ENCODE data around the gene PLXNA4.

PLXNA4 gene

GRCh38 chr7:132422502-132423111 lies 153.7 kb downstream of the PLXNA4 start:
- no peaks in the 10 kb centered on the region for H3K36me3 ChIP-seq (ENCODE audit: insufficient read depth, low read length)

DNA sequence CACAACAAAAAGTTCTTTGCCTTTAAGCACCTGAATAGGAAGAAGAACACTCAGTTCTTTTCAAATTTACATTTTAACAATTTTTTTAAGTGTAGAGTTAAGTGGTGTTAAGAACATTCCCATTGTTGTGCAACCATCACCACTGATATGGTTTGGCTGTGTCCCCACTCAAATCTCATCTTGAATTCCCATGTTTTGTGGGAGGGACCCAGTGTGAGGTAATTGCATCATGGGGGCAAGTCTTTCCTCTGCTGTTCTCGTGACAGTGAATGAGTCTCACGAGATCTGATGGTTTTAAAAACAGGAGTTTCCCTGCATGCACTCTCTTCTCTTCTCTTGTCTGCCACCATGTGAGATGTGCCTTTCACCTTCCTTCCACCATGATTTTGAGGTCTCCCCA lies 155.7 kb downstream of the PLXNA4 start:
- no peak overlapping the region for H3K4me3 ChIP-seq (ENCODE audit: low read length)
- H3K9ac ChIP-seq (ENCODE audit: low read depth, low read length): no peak overlapping the region
- H3K4me1 ChIP-seq (ENCODE audit: insufficient read depth, low read length): peaks cover 9% of the 10 kb centered on the region
- no peaks in the 10 kb centered on the region for H3K36me3 ChIP-seq (ENCODE audit: insufficient read depth, low read length)
- WGBS: 94% methylated on average over 2 of the region's 2 CpGs
- no peaks in the 10 kb centered on the region for H3K27me3 ChIP-seq (ENCODE audit: insufficient read depth, low read length)
- H3K9me3 ChIP-seq (ENCODE audit: insufficient read depth, low read depth, low read length): no peaks in the 10 kb centered on the region
- no peak overlapping the region for H3K27ac ChIP-seq (ENCODE audit: low read depth, low read length)

More at GRCh38 chr7:132422502-132423111, 153.7 kb downstream of the PLXNA4 start:
- 94% methylated on average over 12 of the region's 12 CpGs for WGBS
- no peaks in the 10 kb centered on the region for H3K9me3 ChIP-seq (ENCODE audit: insufficient read depth, low read depth, low read length)
- H3K27ac ChIP-seq (ENCODE audit: low read depth, low read length): no peak overlapping the region
- peaks cover 11% of the 10 kb centered on the region for H3K4me1 ChIP-seq (ENCODE audit: insufficient read depth, low read length)
- no peak overlapping the region for H3K9ac ChIP-seq (ENCODE audit: low read depth, low read length)
- H3K4me3 ChIP-seq (ENCODE audit: low read length): no peak overlapping the region
- no peaks in the 10 kb centered on the region for H3K27me3 ChIP-seq (ENCODE audit: insufficient read depth, low read length)

DNA sequence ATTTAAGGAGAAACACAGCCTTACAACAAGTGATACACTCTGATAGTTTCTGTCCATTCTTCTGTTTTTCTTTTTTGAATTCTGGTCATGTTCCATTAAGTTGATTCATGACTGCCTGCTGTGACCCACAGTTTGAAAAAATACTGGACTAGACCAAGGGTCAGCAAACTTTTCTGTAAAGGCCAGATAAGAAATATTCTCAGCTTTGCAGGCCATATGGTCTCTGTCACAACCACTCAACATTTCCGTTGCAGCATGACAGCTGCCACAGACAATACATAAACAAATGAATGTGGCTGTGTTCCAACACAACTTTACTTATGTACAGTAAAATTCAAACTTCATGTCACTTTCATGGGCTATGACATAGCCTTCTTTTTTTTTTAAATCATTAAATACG lies 156.7 kb downstream of the PLXNA4 start:
- Histone ChIP-seq H3K9me3 (ENCODE audit: insufficient read depth, low read depth, low read length) (no peaks in the 10 kb centered on the region), H3K4me1 (ENCODE audit: insufficient read depth, low read length) (0 out of 2 replicates have a peak, but pooled peaks cover 3% of the 10 kb centered on the region), H3K9ac (ENCODE audit: low read depth, low read length) (no peak overlapping the region), H3K36me3 (ENCODE audit: insufficient read depth, low read length) (no peaks in the 10 kb centered on the region), H3K27me3 (ENCODE audit: insufficient read depth, low read length) (no peaks in the 10 kb centered on the region), H3K4me3 (ENCODE audit: low read length) (no peak overlapping the region), H3K27ac (ENCODE audit: low read depth, low read length) (no peak overlapping the region)
- 95% methylated on average over 2 of the region's 2 CpGs for WGBS

GRCh38 chr7:132418840-132419239 lies 157.4 kb downstream of the PLXNA4 start:
- Histone ChIP-seq H3K36me3 (ENCODE audit: insufficient read depth, low read length) (no peaks in the 10 kb centered on the region), H3K27ac (ENCODE audit: low read depth, low read length) (no peak overlapping the region), H3K27me3 (ENCODE audit: insufficient read depth, low read length) (no peaks in the 10 kb centered on the region), H3K4me1 (ENCODE audit: insufficient read depth, low read length) (no peaks in the 10 kb centered on the region), H3K4me3 (ENCODE audit: low read length) (no peak overlapping the region), H3K9ac (ENCODE audit: low read depth, low read length) (no peak overlapping the region), H3K9me3 (ENCODE audit: insufficient read depth, low read depth, low read length) (no peaks in the 10 kb centered on the region)
- 92% methylated on average over 6 of the region's 6 CpGs for WGBS

DNA sequence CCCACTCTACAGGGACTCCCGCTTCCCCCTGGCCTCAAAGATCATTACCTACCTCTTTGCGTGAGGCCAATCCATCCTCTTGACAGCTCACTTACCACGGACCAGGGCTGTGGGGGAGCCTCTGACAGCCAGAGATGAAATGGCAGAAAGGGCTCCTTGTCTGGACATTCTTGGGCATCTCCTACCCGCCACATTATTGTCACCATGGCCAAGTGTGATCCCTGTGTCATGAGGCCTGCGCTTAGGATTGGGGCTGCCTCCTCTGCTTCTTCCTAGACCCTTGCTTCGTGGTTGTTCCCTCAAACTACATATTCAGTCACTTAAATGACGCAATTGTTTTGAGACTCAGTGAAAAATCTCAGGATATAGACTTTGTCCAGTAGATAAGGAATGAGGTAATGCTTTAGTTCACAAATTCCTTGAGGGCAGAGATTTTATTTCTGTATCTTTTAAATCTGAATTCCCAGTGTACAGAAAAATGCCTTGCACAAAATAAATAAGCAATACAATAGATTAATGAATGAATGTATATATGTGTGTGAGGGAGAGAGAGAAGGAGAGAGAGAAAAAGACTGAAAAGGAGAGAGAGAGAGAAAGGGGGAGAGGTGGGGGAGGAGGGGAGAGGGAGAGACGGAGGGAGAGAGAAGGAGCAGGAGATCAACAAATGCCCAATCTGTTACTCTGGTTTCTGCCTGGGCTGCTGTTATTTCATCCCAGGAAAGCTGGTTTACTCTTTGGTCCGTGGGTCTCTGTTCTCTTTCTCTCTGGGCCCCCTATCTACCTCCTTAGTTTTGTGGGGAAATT lies 159.0 kb downstream of the PLXNA4 start:
- 89% methylated on average over 9 of the region's 9 CpGs for WGBS

GRCh38 chr7:132416395-132416794 lies 159.9 kb downstream of the PLXNA4 start:
- Histone ChIP-seq H3K27me3 (ENCODE audit: insufficient read depth, low read length) (no peaks in the 10 kb centered on the region), H3K4me1 (ENCODE audit: insufficient read depth, low read length) (no peaks in the 10 kb centered on the region), H3K4me3 (ENCODE audit: low read length) (no peak overlapping the region), H3K36me3 (ENCODE audit: insufficient read depth, low read length) (no peaks in the 10 kb centered on the region), H3K9me3 (ENCODE audit: insufficient read depth, low read depth, low read length) (no peaks in the 10 kb centered on the region), H3K9ac (ENCODE audit: low read depth, low read length) (no peak overlapping the region), H3K27ac (ENCODE audit: low read depth, low read length) (no peak overlapping the region)
- WGBS: 78% methylated on average over 2 of the region's 2 CpGs

More for the DNA sequence above, 159.0 kb downstream of the PLXNA4 start:
- Histone ChIP-seq H3K4me3 (ENCODE audit: low read length) (no peak overlapping the region), H3K27me3 (ENCODE audit: insufficient read depth, low read length) (no peaks in the 10 kb centered on the region), H3K9ac (ENCODE audit: low read depth, low read length) (no peak overlapping the region), H3K27ac (ENCODE audit: low read depth, low read length) (no peak overlapping the region), H3K4me1 (ENCODE audit: insufficient read depth, low read length) (no peaks in the 10 kb centered on the region), H3K36me3 (ENCODE audit: insufficient read depth, low read length) (no peaks in the 10 kb centered on the region), H3K9me3 (ENCODE audit: insufficient read depth, low read depth, low read length) (no peaks in the 10 kb centered on the region)

DNA sequence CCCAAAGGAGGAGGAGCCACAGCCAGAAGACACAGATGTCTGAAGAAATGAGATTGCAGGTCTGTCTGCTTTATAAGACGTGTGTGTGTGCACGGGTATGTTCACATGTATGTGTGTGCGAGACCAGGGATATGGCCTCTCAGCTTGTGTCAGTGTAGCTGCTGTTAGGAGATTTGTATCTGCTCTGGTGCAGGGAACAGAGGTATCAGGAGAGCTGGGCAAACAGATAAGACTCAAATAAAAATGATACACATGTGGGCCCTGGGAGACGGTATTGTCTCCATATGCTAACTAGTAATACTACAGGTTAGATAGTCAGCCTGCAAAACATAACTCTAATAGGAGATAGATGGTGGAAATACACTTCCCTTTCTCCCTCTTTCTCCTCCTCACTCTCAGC lies 161.0 kb downstream of the PLXNA4 start:
- Histone ChIP-seq H3K27ac (ENCODE audit: low read depth, low read length) (no peak overlapping the region), H3K9ac (ENCODE audit: low read depth, low read length) (no peak overlapping the region), H3K9me3 (ENCODE audit: insufficient read depth, low read depth, low read length) (no peaks in the 10 kb centered on the region), H3K36me3 (ENCODE audit: insufficient read depth, low read length) (no peaks in the 10 kb centered on the region), H3K27me3 (ENCODE audit: insufficient read depth, low read length) (no peaks in the 10 kb centered on the region), H3K4me1 (ENCODE audit: insufficient read depth, low read length) (no peaks in the 10 kb centered on the region), H3K4me3 (ENCODE audit: low read length) (no peak overlapping the region)
- WGBS: 94% methylated on average over 3 of the region's 4 CpGs

DNA sequence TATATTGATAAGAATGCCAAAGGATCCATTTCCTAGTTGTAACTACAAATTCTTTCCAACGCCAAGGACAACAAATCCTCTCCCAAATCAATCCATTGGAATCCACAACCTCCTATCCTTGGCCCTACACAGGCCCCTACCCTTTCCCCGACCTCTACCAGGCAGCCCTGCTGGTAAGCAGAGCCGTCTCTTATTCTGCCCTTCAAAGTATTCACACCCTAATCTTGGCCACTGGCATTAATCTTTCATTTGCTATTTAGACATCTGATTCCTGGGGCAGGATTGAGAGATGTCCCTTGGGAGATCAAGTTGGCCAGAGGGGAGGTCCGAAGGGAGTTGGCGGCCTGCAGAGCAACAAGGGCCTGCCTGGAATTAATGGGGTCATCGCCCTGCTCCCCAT lies 161.4 kb downstream of the PLXNA4 start:
- H3K27ac ChIP-seq (ENCODE audit: low read depth, low read length): no peak overlapping the region
- no peaks in the 10 kb centered on the region for H3K4me1 ChIP-seq (ENCODE audit: insufficient read depth, low read length)
- no peaks in the 10 kb centered on the region for H3K27me3 ChIP-seq (ENCODE audit: insufficient read depth, low read length)
- no peaks in the 10 kb centered on the region for H3K9me3 ChIP-seq (ENCODE audit: insufficient read depth, low read depth, low read length)
- H3K36me3 ChIP-seq (ENCODE audit: insufficient read depth, low read length): no peaks in the 10 kb centered on the region
- no peak overlapping the region for H3K9ac ChIP-seq (ENCODE audit: low read depth, low read length)
- WGBS: 94% methylated on average over 6 of the region's 6 CpGs
- H3K4me3 ChIP-seq (ENCODE audit: low read length): no peak overlapping the region

DNA sequence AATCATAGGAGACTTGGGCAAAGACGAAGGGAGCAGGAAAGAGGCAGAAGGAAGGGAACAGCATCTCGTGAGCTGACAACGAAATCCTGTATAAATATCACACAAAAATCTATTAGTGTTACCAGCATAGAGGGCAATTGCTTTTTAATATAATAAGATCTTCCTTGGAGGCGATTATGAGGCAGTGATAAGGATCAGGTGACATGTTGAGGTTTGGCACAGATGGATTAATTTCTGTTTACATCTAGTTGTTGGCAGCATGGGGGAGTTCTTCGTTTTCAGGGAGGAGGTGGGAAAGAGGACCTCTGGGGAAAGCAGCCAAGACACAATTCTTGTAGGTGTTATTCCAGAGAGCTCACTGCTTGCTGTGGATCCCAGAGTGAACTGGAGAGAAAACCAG lies 163.8 kb downstream of the PLXNA4 start:
- H3K27me3 ChIP-seq (ENCODE audit: insufficient read depth, low read length): no peaks in the 10 kb centered on the region
- H3K4me1 ChIP-seq (ENCODE audit: insufficient read depth, low read length): no peaks in the 10 kb centered on the region
- WGBS: 93% methylated on average over 3 of the region's 5 CpGs
- no peak overlapping the region for H3K4me3 ChIP-seq (ENCODE audit: low read length)
- no peaks in the 10 kb centered on the region for H3K9me3 ChIP-seq (ENCODE audit: insufficient read depth, low read depth, low read length)
- H3K36me3 ChIP-seq (ENCODE audit: insufficient read depth, low read length): no peaks in the 10 kb centered on the region
- no peak overlapping the region for H3K9ac ChIP-seq (ENCODE audit: low read depth, low read length)
- no peak overlapping the region for H3K27ac ChIP-seq (ENCODE audit: low read depth, low read length)

DNA sequence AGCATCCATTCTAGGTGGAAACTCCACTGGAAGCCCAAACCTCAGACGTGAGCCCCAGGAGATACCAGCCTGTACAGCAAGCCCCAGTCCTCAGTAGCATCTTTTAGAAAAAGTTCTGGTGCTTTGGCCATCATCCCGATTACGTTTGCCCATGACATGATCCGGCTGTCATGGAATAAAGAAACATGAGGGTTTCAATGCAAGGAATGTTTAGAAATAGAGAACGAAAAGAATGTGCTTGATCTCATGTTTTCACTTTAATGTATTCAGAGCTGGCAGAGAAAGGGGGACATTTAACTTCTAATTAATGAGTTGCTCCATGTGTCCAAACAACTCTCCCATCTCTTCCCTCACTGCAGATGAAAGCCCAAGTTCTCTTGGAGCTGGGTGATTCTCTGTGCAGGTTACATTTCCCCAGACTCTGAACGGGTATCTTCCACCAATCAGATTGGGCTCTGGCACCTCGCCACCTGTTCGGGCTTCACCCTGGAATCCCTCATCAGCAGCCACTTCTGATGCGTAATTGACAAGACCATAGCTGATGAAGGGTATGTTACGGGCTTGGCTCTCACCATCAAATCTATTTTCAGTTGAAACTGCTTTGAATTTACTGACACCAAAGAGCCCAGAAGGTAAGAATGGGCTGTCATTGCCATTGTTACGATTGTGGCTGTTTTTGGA lies 165.3 kb downstream of the PLXNA4 start:
- Histone ChIP-seq H3K27ac (ENCODE audit: low read depth, low read length) (no peak overlapping the region), H3K4me1 (ENCODE audit: insufficient read depth, low read length) (no peaks in the 10 kb centered on the region), H3K9ac (ENCODE audit: low read depth, low read length) (no peak overlapping the region), H3K9me3 (ENCODE audit: insufficient read depth, low read depth, low read length) (no peaks in the 10 kb centered on the region), H3K4me3 (ENCODE audit: low read length) (no peak overlapping the region), H3K27me3 (ENCODE audit: insufficient read depth, low read length) (no peaks in the 10 kb centered on the region), H3K36me3 (ENCODE audit: insufficient read depth, low read length) (no peaks in the 10 kb centered on the region)
- 94% methylated on average over 11 of the region's 11 CpGs for WGBS

- no peaks in the 10 kb centered on the region for H3K4me1 ChIP-seq (ENCODE audit: insufficient read depth, low read length)
- no peak overlapping the region for H3K9ac ChIP-seq (ENCODE audit: low read depth, low read length)
- no peak overlapping the region for H3K4me3 ChIP-seq (ENCODE audit: low read length)
- H3K36me3 ChIP-seq (ENCODE audit: insufficient read depth, low read length): no peaks in the 10 kb centered on the region
- H3K9me3 ChIP-seq (ENCODE audit: insufficient read depth, low read depth, low read length): no peaks in the 10 kb centered on the region
- no peaks in the 10 kb centered on the region for H3K27me3 ChIP-seq (ENCODE audit: insufficient read depth, low read length)
- no peak overlapping the region for H3K27ac ChIP-seq (ENCODE audit: low read depth, low read length)
- WGBS: 82% methylated on average over 7 of the region's 7 CpGs
Measured at GRCh38 chr7:132410385-132410784, 165.9 kb downstream of the PLXNA4 start.

Data from HUES64 (cell line).